ENCODE data around the gene TXNDC8.

DNA sequence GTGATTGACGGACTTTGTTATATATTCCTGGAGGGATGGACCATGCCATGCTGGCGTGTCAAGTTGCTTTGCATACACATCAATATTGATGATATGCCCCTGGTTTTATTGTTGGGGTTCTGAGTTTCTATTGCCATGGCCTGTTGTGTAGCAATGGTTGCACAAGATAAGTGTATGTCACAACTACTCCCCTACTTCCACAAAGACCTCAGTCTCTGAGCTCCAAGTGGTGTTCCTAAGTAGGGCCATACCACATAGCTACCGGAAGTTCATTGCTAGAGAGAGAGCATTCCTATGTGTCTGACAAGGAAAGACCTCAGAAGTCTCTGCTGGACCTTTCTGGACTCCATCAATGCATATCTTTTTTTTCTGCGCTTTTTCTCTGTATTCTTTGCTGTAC lies 19.8 kb downstream of the TXNDC8 start:
- TF ChIP-seq, protein P1, sequence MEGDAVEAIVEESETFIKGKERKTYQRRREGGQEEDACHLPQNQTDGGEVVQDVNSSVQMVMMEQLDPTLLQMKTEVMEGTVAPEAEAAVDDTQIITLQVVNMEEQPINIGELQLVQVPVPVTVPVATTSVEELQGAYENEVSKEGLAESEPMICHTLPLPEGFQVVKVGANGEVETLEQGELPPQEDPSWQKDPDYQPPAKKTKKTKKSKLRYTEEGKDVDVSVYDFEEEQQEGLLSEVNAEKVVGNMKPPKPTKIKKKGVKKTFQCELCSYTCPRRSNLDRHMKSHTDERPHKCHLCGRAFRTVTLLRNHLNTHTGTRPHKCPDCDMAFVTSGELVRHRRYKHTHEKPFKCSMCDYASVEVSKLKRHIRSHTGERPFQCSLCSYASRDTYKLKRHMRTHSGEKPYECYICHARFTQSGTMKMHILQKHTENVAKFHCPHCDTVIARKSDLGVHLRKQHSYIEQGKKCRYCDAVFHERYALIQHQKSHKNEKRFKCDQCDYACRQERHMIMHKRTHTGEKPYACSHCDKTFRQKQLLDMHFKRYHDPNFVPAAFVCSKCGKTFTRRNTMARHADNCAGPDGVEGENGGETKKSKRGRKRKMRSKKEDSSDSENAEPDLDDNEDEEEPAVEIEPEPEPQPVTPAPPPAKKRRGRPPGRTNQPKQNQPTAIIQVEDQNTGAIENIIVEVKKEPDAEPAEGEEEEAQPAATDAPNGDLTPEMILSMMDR (conservative IDR thresholded peaks at IDR 0.05; ENCODE audit: low read length): no peak
- TF ChIP-seq EZH2phosphoT487 (IDR thresholded peaks at IDR 0.05; ENCODE audit: borderline replicate concordance): no peak
